Pancreas (tissue), 10 donors: Measurements from ENCODE around the gene ADAM15. TPM values are rescaled to one million over a fixed set of nuclear protein-coding genes. Genes with fewer than 3 reads are reported as not detected.

Experiments used
- ATAC-seq, 4 donors: fragments of 200-7000 bp; cut with Tn5 transposase; one replicate each; pipeline versions ENCODE4 v1.8.0 to v1.9.1; 2020; ENCODE audit warnings: mild to moderate bottlenecking in 4 of 4, moderate library complexity in 4 of 4
- DNase-seq, 6 donors: peaks; one replicate each; pipeline ENCODE4 v3.0.0-alpha.2; 2020
- FAIRE-seq: peaks from 2 replicates; lab custom pipeline; 2012; peaks lifted over from hg19 to GRCh38; lab: Jason Lieb, UNC
- H3K27ac ChIP-seq, 4 donors: fragments of 200-600 bp; sonication (generic); 1 replicate in 3 of 4; 2 replicates in 1 of 4; pipeline versions ENCODE4 v1.5.0 to v1.8.0; 2020
- H3K27me3 ChIP-seq, 4 donors: fragments of 200-600 bp; one replicate each; pipeline ENCODE4 v1.8.0; 2021
- H3K36me3 ChIP-seq, 3 donors: fragments of 200-600 bp; sonication (generic) in 1 of 3; one replicate each; pipeline versions ENCODE4 v1.5.0 to v1.8.0; 2020 to 2021
- H3K4me1 ChIP-seq, 3 donors: fragments of 200-600 bp; one replicate each; pipeline ENCODE4 v1.8.0; 2021
- H3K4me3 ChIP-seq, 4 donors: fragments of 200-600 bp; sonication (generic) in 2 of 4; one replicate each; pipeline versions ENCODE4 v1.5.0 to v1.8.0; 2020 to 2021
- H3K9me3 ChIP-seq, 4 donors: fragments of 200-600 bp; one replicate each; pipeline ENCODE4 v1.8.0; 2021
- CTCF ChIP-seq, 4 donors: fragments of 200-600 bp; sonication (generic) in 3 of 4; IDR thresholded peaks; one replicate each; pipeline versions ENCODE4 v1.5.0 to v1.8.0; 2021; ENCODE audit warnings: antibody characterized with exemption in 4 of 4
- WGBS, 2 donors: extraction: QIAGEN DNeasy Blood & Tissue Kit; methylation state at CpG; one replicate each; pipeline ENCODE4 v1.1.7; 2013; 5-methylcytosine and 5-hydroxymethylcytosine counted together
- intact Hi-C, 3 donors: fragments of 100-400 bp; cut with DNase I; formaldehyde crosslinking; loops; one replicate each; pipeline versions ENCODE4 v1.11.1 to v1.14.2; 2022
- polyA plus RNA-seq, 2 donors: library from polyadenylated mRNA; stranded (reverse); fragments of 200-250 nt; gene quantifications; one replicate each; pipeline ENCODE4 v1.2.3, GENCODE V29; 2013
- total RNA-seq, 6 donors: library from RNA; stranded (reverse); fragmentation: NEBNext Ultra II Directional in 4 of 6; extraction: Animal tissue kit (Norgen Biotek cat#: 25700) in 4 of 6; gene quantifications; one replicate each; pipeline versions ENCODE4 v1.2.1 to v1.2.4, GENCODE V29; 2021 to 2023
- donor health status: healthy with polysubstance abuse.
- donor health status: DM: no; HTN: no; CAD: no; lungs with moderate emphysema.
- donor health status: DM: no; HTN: no; CAD: no.
- donor health status: control.
- donor health status: control.
- donor health status: Bipolar disorder and iron deficiency.
- donor health status: DM: yes; HTN: yes; CAD: no.
- donor health status: DM: no; HTN: no; CAD: no.
- donor health status: DM: no; HTN: no; CAD: no.
- donor health status: DM: yes; HTN: yes; CAD: no.

ADAM15 gene
- total and polyA plus RNA-seq, 8 donors, result 23.7 to 125 (median 35.2) TPM

GRCh38 chr1:155012026-155012546 lies 39.0 kb upstream of the ADAM15 start:
- FAIRE-seq, result no peak
- H3K27me3 ChIP-seq, result no peaks in the 10 kb centered on the region
- no peaks in the 10 kb centered on the region for H3K9me3 ChIP-seq
- H3K4me1 ChIP-seq, result peaks cover 17 to 33% (median 25%) of the 10 kb centered on the region in 3 donors
- DNase-seq, result peak in 2 of 6 donors; percentile 56 to 64
- no peak overlapping the region for H3K4me3 ChIP-seq
- peaks cover 0 to 24% (median 9%) of the 10 kb centered on the region in 3 donors for H3K36me3 ChIP-seq
- no peak for TF ChIP-seq CTCF (IDR thresholded peaks at IDR 0.05)
- WGBS, 2 donors, result 23 to 31% methylated on average over 9 of the region's 9 CpGs
- ATAC-seq, result peak in 3 of 4 donors; percentile 37 to 50 (median 42)
- no peak overlapping the region for H3K27ac ChIP-seq
- intact Hi-C loops, result loop anchor here in 2 of 3 donors (10.0 kb wide), 1 partner anchor 47 kb away; the partner anchor contains the start of gene PYGO2 (in 2 of the 2)

DNA sequence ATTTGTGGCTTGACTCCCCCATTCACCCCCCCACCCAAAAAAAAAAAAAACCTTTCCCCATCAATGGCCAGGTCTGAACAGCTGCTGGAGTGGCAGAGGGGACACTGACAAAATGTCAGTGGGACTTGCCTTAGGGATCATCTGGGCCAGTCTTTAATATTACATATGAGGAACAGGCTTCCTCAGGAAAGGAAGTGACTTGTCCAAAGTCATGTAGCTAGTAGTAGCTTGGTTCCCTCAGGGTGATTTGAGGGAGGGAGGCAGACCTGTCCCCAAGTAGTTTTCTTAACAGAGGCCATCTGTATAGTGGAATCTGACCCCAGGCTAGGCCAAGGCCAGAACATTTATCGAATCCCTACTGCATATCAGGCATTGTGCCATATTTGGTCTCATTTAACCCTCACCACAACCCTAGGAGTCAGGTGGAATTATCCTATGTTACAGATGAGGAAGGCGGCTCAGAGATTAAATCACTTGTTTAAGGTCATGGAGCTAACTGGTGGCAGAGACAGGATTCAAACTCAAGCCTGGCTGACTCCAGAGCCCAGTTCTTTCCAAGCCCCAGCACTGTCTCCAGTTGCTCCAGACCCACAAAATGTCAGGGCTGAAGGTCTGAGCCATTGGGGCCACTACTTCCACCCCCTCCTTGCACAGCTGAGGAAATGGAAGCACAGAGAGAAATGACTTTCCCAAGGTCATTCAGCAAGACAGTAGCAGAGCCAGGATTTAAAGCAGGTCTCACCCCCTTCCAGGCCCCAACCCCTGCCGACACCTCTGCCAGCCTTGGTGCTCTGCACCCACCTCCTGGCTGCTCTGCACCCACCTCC lies 38.1 kb upstream of the ADAM15 start:
- intact Hi-C loops, result loop anchor here in 2 of 3 donors (10.0 kb wide), 1 partner anchor 48 kb away; the partner anchor contains the start of gene PYGO2 (in 2 of the 2)
- TF ChIP-seq CTCF (IDR thresholded peaks at IDR 0.05), result no peak
- Histone ChIP-seq H3K27ac (no peak overlapping the region), H3K4me3 (no peak overlapping the region), H3K36me3 (peaks cover 0 to 24% (median 9%) of the 10 kb centered on the region in 3 donors), H3K9me3 (no peaks in the 10 kb centered on the region), H3K27me3 (no peaks in the 10 kb centered on the region), H3K4me1 (peaks cover 10 to 28% (median 24%) of the 10 kb centered on the region in 3 donors)
- FAIRE-seq (no peak), ATAC-seq (no peak), DNase-seq (no peak)
- 50 to 51% methylated on average over 3 of the region's 3 CpGs for WGBS, 2 donors

GRCh38 chr1:155013632-155014031 lies 37.5 kb upstream of the ADAM15 start:
- peaks cover 10 to 23% (median 21%) of the 10 kb centered on the region in 3 donors for H3K4me1 ChIP-seq
- H3K36me3 ChIP-seq, result peaks cover 0 to 24% (median 9%) of the 10 kb centered on the region in 3 donors
- DNase-seq (no peak), ATAC-seq (no peak), FAIRE-seq (no peak)
- intact Hi-C loops, result loop anchor here in 2 of 3 donors (10.0 kb wide), 1 partner anchor 49 kb away; the partner anchor contains the start of gene PYGO2 (in 2 of the 2)
- no peak for TF ChIP-seq CTCF (IDR thresholded peaks at IDR 0.05)
- H3K27ac ChIP-seq, result no peak overlapping the region
- WGBS, 2 donors, result 45 to 47% methylated on average over 8 of the region's 8 CpGs
- H3K27me3 ChIP-seq, result no peaks in the 10 kb centered on the region
- H3K9me3 ChIP-seq, result no peaks in the 10 kb centered on the region
- no peak overlapping the region for H3K4me3 ChIP-seq

GRCh38 chr1:155014709-155015508 lies 36.2 kb upstream of the ADAM15 start:
- peak in 1 of 6 donors; percentile 66 for DNase-seq
- FAIRE-seq, result no peak
- ATAC-seq, result no peak
- peaks cover 10 to 20% (median 18%) of the 10 kb centered on the region in 3 donors for H3K4me1 ChIP-seq
- no peak overlapping the region for H3K27ac ChIP-seq
- no peaks in the 10 kb centered on the region for H3K9me3 ChIP-seq
- no peak overlapping the region for H3K4me3 ChIP-seq
- peaks cover 0 to 24% (median 9%) of the 10 kb centered on the region in 3 donors for H3K36me3 ChIP-seq
- no peak for TF ChIP-seq CTCF (IDR thresholded peaks at IDR 0.05)
- H3K27me3 ChIP-seq, result no peaks in the 10 kb centered on the region
- WGBS, 2 donors, result 90% methylated on average over 29 to 31 of the region's 31 CpGs
- intact Hi-C loops, result loop anchor here in 2 of 3 donors (10.0 kb wide), 1 partner anchor 50 kb away; the partner anchor contains the start of gene PYGO2 (in 2 of the 2)
